Activated T-helper 1 cell treated with anti-CD3 and anti-CD28 coated beads, Interleukin-2, amount 50 U/mL, for 16 hours (primary cell): ENCODE measurements around the gene ZNF524.

ENCODE experiments used
- DNase-seq, 2 donors: peaks; one replicate each; pipeline ENCODE4 v3.0.0-alpha.2; 2020; ENCODE audit warnings: low read depth in 1 of 2, low spot score in 1 of 2

Gene ZNF524

DNA sequence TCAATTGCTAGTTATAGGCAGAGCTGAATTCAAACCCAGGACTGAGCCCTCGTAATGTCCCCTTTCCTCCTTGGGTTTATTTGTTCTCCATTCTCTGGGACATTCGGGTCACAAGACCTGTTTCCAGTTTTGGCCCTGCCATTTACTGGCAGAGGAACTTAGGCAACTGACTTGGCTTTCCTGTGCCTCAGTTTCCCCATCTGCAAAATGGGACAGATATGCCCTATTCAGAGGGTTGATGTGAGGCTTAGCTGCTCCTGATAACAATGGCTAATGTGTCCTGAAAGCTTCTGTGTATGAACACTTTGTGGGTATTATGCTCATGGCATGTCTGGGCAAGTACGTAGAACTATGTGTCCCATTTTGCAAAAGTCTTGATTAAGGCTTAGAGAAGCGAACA is 996 bp downstream of the ZNF524 start:
- no peak for DNase-seq

DNA sequence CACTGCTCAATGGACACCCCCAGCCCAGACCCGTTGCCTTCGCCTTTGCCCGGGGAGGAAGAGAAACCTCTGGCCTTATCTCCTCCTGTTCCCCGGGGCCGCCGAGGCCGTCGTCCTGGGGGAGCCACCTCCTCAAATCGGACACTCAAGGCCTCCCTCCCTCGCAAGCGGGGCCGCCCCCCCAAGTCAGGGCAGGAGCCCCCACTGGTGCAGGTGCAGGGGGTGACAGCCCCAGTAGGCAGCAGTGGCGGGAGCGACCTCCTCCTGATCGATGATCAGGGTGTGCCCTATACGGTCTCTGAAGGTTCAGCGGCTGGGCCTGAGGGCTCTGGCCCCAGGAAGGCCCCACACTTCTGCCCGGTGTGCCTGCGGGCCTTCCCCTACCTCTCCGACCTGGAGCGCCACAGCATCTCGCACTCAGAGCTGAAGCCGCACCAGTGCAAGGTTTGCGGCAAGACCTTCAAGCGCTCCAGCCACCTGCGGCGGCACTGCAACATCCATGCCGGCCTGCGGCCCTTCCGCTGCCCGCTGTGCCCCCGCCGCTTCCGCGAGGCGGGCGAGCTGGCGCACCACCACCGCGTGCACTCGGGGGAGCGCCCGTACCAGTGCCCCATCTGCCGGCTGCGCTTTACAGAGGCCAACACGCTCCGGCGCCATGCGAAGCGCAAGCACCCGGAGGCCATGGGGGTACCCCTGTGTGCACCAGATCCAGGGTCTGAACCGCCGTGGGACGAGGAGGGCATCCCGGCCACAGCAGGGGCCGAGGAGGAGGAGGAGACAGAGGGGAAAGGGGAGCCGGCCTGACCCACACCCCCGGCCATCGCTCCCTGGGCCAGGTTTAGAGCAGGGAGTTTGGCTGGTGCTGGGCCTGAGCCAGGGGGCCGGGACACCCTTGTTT is 2.3 kb downstream of the ZNF524 start:
- no peak for DNase-seq

DNA sequence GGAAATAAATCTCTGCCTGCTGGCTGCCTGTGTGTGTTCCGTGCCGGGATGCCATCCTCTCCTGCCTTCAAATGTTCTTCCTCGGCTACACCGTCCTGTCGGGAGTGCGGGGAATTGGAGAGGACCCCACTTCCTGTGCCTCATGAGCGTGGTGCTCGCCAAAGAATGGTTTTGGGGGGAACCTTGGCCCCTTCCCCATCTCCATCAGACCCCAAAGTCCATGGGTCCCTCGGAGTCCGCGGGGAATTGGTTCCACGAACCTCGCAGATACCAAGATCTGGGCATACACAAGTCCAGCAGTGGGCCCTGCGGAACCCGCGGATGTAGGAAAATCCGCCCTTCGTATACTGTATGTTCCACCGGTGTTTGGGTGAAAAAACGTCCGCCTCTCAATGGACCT is 3.0 kb downstream of the ZNF524 start:
- DNase-seq, result no peak

DNA sequence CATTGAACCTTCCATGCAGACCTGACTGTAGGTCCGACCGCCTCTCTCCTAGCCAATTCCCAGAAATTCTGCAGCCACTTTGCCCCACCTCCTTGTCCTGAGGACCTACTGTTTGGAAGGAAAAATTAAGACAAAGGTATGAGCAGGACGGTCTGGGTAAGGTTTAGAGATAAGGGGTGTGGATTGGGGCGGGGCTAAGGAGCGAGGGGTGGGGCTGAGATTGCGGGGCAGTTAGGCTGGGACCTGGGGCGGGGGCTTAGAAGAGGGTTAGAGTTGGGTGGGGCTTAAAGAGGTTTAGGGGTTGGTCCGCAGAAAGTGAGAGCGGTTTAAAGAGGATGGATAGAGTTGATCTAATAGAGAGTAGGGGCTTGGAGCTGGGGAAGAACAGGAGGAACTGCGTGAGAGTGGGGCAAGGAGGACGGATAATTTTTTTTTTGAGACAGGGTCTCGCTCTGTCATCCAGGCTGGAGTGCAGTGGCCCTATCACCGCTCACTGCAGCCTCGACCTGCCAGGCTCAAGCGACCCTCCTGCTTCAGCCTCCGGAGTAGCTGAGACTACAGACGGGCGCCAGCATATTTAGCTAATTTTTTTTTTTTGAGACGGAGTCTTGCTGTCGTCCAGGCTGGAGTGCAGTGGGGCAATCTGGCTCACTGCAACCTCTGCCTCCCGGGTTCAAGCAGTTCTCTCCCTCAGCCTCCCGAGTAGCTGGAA is 3.6 kb downstream of the ZNF524 start:
- DNase-seq, result no peak

DNA sequence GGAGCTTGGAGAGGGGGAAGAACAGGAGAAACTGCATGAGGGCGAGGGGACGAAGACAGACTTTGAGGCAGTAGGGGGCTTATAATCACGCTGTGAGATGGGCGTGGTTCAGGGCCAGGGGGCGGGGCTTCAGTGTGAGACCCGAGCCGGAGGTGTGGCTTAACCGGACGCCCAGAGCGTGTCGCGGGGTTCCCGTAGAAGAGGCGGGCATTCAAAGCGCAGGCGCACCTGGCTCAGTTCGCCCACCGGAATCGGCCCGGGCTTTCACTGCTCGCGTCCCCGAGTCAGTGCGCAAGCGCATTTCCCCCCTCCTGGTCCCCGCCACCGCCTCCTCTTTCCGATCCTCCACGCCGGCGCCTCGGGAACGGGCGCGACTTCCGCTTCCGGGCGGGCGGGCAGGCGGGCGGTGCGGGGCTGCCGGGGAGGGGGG is 5.1 kb downstream of the ZNF524 start:
- DNase-seq, result peak; percentile 93 to 98

DNA sequence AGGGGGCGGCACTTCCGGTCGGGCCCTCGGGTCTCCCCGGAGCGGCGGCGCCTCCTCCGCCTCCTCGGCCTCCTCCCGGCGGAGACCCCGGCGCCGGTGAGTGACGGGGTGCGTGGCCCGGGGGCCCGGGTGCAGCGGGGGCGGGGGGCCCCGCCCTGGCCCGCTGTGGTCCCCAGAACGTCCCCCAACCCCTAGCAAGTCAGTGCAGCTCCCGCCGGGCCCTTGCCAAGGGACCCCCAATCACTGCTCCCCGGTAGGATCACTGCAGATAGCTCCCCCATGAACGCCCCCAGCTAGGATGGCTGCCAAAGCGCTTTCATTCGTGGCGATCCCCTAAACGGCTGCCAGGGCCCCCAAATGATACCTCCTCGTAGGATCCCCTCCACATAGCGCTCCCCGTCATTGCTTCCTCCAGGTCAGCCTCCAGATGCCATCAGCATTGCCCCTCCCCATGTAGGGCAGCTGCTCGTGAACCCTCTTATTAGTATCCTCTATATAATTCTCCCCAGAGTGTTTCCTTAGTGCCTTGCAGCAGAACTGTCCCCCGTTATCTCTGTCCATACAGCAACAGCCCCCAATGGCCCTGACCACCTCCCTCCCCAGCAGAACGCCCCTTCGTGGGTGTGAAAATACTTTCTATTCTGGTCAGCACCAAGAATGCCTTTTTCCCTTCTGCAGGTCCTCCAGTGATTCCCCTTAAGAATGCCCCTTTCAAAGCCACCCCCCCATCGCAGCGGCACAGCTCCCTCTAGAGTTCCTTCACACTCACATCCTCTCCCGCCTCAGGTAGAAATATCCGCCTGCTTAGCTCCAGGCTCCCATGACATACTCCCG is 5.8 kb downstream of the ZNF524 start, which contains the start of gene ZNF865:
Gene ZNF865, plus strand, starts transcription at position 11 of the 834 bp plus-strand sequence. CDS start 7,972 bp downstream, outside the sequence.
- peak; percentile 43 to 51 for DNase-seq

DNA sequence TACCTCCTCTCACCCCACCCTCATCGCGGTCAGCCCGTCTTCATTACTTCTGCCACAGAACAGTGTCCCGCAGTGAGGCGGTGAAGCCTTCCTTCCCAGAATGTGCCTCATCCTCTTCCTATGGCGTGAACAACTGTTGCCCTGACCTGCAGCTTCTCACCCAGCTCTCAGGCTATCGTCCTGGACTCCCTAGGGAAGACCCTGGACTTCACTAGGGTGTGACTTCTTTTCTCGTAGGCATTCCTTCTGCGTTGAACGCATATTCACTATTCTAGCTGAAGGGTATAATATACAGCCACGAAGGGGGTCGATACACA is 6.3 kb downstream of the ZNF524 start:
- no peak for DNase-seq

DNA sequence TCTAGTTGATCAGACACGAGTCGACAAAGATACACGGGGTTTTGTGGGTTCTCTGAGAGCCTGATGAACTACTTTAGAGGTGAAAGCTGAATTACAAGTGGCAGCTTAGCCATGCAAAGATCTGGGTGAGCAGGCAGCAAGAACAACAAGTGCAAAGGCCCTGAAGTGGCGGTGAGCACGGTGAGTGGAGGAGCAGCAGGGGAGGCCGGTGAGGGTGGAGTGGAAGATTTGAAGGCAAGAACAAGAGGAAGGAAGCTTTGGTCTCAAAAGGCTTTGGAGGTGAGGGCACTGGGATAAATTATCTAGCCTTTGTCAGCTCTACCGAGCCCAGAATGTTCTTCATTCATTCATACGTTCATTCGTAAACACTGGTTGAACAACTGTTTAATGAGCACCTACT is 6.7 kb downstream of the ZNF524 start:
- no peak for DNase-seq

DNA sequence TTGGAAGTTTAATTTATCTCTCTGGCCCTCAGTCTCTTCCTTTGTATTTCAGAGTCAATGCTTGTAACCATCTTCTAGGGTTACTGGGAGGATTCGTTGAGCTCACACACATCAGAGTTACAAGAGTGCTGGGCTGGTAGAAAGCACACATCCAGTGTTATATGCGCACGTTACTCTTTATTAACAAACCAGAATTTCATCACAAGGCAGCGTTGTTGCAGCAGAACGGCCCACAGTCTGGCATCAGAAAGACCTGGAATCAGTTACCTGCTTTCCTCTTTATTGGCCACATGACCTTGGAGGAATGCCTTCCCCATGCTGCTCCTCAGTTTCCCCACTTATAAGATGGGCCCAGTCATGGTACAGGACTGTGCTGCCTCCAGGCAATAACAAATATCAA is 9.2 kb downstream of the ZNF524 start:
- no peak for DNase-seq

DNA sequence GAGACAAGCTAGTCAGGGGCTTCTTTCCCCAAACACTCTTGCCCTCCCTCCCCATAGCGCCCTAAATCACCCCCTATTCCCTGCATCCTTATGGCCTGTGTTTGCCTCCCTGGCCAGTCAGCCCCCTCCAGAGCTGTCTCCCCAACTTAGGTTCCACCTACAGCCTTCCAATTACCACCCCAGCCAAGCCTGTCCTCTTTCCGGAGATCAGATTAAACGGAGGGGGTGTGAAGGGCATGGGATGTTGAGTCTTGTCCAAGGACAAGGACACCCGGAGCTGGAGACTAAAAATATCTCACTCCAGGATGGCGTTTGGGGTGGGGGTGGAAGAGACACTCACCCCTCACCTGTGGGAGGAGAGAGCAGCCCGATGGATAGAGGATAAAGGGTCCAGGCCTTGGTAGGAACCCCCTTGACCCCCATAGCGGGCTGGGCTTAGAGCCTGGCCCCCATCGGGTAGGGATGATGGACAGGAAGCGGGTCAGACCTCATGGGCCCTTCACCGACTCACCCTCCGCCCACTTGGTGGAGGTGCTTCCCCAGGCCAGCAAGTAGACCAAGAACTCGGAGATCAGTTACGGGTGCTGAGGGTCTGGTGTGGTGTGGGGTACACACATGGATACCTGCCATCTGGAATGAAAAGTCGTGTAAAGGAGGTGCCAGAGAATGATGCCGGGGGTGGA is 11.4 kb downstream of the ZNF524 start:
- no peak for DNase-seq

DNA sequence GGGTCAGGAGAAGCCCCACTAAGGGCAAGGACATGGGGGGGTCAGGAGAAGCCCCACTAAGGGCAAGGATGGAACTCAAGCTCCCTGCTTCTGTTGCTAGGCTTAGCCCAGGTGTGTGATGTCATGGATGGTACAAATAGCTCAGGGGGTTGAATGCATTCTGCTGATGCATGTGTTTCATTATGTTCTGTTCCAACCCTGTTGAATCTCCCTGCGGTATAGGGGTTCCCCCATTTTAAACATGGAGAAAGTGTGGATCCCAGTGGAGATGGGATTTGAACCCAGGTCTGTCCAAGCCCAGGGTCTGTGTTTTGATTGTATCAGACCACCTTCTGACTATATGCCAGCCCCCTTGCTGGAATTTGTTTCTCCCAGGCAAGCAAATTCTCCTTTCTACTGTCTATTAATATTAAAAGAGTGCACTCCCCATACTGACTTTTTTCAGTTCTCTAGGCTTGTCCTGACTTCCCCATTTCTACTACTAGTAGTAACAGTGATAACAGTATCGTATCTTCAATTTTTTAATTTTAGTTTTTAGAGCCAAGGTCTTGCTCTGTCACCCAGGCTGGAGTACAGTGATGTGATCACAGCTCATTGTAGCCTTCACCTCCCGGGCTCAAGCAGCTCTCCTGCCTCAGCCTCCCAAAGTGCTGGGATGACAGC is 12.0 kb downstream of the ZNF524 start:
- DNase-seq, result no peak

DNA sequence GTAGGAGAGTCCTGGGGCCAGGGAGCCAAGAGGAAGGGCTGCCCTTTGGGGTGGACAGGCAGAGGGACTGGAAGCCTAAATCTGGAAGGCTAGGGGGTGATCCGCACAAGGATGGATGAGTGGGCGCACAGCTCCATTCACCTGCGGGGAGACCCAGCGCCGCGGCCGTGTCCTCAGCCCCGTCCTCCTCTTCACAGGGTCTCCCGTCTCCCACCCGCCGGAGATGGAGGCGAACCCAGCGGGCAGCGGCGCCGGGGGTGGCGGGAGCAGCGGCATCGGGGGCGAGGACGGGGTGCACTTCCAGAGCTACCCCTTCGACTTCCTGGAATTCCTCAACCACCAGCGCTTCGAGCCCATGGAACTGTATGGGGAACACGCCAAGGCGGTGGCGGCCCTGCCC is 13.3 kb downstream of the ZNF524 start:
- no peak for DNase-seq

DNA sequence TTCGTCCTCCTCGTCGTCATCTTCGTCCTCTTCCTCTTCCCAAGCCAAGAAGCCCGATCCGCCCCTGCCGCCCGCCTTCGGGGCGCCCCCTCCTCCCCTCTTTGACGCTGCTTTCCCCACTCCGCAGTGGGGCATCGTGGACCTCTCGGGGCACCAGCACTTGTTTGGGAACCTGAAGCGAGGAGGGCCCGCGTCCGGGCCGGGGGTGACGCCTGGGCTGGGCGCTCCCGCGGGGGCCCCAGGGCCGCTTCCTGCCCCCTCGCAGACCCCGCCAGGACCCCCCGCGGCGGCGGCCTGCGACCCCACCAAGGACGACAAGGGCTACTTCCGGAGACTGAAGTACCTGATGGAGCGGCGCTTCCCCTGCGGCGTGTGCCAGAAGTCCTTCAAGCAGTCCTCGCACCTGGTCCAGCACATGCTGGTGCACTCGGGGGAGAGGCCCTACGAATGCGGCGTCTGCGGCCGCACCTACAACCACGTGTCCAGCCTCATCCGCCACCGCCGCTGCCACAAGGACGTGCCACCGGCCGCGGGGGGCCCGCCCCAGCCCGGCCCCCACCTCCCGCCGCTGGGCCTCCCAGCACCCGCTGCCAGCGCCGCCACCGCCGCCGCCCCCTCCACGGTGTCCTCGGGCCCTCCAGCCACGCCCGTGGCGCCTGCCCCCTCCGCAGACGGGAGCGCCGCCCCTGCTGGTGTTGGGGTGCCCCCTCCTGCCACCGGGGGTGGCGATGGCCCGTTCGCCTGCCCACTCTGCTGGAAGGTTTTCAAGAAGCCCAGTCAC is 14.0 kb downstream of the ZNF524 start:
- no peak for DNase-seq

DNA sequence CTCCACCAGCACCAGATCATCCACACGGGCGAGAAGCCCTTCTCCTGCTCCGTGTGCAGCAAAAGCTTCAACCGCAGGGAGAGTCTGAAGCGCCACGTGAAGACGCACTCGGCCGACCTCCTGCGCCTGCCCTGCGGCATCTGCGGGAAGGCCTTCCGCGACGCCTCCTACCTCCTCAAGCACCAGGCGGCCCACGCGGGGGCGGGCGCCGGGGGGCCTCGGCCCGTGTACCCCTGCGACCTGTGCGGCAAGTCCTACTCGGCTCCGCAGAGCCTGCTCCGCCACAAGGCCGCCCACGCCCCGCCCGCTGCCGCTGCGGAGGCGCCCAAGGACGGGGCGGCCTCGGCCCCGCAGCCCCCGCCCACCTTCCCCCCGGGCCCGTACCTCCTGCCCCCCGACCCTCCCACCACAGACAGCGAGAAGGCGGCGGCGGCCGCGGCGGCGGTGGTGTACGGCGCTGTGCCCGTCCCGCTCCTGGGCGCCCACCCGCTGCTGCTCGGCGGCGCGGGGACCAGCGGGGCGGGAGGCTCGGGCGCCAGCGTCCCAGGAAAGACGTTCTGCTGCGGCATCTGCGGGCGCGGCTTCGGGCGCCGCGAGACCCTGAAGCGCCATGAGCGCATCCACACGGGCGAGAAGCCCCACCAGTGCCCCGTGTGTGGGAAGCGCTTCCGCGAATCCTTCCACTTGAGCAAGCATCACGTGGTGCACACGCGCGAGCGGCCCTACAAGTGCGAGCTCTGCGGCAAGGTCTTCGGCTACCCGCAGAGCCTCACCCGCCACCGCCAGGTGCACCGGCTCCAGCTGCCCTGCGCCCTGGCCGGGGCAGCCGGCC is 14.8 kb downstream of the ZNF524 start:
- no peak for DNase-seq

DNA sequence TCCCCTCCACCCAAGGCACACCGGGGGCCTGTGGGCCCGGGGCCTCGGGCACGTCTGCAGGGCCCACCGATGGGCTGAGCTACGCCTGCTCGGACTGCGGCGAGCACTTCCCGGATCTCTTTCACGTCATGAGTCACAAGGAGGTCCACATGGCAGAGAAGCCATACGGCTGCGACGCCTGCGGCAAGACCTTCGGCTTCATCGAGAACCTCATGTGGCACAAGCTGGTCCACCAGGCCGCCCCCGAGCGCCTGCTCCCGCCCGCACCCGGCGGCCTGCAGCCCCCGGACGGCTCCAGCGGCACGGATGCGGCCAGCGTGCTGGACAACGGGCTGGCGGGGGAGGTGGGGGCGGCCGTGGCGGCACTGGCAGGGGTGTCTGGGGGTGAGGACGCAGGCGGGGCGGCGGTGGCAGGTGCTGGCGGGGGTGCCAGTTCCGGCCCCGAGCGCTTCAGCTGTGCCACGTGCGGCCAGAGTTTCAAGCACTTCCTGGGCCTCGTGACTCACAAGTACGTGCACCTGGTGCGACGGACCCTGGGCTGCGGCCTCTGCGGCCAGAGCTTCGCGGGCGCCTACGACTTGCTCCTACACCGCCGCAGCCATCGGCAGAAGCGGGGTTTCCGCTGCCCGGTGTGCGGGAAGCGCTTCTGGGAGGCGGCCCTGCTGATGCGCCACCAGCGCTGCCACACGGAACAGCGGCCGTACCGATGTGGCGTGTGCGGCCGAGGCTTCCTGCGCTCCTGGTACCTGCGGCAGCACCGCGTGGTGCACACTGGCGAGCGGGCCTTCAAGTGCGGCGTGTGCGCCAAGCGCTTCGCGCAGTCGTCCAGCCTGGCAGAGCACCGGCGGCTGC is 15.7 kb downstream of the ZNF524 start:
- DNase-seq, result no peak

DNA sequence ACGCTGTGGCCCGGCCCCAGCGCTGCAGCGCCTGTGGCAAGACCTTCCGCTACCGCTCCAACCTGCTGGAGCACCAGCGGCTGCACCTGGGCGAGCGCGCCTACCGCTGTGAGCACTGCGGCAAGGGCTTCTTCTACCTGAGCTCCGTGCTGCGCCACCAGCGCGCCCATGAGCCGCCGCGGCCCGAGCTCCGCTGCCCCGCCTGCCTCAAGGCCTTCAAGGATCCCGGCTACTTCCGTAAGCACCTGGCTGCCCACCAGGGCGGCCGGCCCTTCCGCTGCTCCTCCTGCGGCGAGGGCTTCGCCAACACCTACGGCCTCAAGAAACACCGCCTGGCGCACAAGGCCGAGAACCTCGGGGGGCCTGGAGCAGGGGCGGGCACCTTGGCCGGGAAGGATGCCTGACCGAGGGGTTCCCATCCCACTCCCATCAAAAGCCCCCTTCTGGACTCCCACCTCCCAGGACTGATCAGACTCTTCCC is 16.3 kb downstream of the ZNF524 start:
- no peak for DNase-seq

DNA sequence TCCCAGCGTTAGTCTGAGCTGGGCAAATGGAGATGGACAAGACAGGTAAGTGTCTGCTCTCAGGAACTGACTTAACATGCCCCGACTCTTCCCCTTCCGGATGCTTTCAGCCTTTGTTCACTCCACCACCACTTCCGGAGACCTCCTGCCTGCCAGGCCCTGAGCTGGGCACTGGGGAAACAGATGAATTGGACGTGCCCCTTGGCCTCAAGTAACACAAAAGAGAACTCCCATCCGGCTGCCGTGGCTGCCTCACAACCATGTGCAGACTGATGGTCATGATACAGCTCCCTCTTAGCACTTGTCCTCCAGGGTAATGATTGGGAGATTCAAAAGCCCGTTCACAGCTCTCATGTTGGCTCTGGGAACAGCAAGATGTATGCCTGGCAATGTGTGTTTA is 17.3 kb downstream of the ZNF524 start:
- DNase-seq, result no peak

DNA sequence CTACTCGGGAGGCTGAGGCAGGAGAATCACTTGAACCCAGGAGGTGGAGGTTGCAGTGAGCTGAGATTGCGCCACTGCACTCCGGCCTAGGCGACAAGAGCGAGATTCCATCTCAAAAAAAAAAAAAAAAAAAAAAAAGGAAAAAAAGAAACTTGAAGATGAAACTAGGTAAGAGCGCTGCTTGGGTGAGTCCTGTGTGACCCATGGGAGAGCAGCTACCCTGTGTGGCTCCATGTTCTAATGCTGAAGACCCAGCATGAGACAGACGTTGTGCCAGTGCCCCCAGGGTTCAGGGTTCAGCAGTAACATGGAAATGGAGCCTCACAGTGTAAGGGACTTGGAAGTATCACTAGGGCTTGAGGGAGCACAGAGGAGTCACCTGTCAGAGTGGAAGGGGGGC is 18.3 kb downstream of the ZNF524 start:
- DNase-seq, result no peak
